ENCODE results near the gene TEX26. TPM values are rescaled to one million over a fixed set of nuclear protein-coding genes. Genes with fewer than 3 reads are reported as not detected.

Gene TEX26
- total and polyA plus RNA-seq, 4 donors = 0.67 to 6.2 (median 2.5) TPM; not detected in 1

GRCh38 chr13:31011901-31012654, 79.6 kb downstream of the TEX26 start:
- Histone ChIP-seq H3K36me3 (ENCODE audit: control insufficient read depth in 4 of 4, insufficient read depth in 4 of 4, low read length in 4 of 4) (no peaks in the 10 kb centered on the region), H3K4me3 (no peak overlapping the region), H3K27me3 (ENCODE audit: control insufficient read depth in 3 of 3, insufficient read depth in 3 of 3, low read length in 2 of 3) (no peaks in the 10 kb centered on the region), H3K27ac (ENCODE audit: low read depth in 1 of 2, low read length in 1 of 2) (no peak overlapping the region), H3K4me1 (ENCODE audit: control insufficient read depth in 5 of 5, insufficient read depth in 5 of 5, low read length in 5 of 5) (peaks cover 0 to 14% (median 0%) of the 10 kb centered on the region in 5 donors), H3K9ac (ENCODE audit: insufficient read depth in 1 of 2, low read length in 2 of 2) (no peak overlapping the region), H3K9me3 (ENCODE audit: control insufficient read depth in 4 of 4, insufficient read depth in 3 of 4, low read length in 3 of 4) (no peaks in the 10 kb centered on the region)
- ATAC-seq (ENCODE audit: insufficient read depth, low FRiP score) (no peak), DNase-seq (peak in 2 of 3 donors; percentile 21 to 49)
- TF ChIP-seq CTCF (IDR thresholded peaks at IDR 0.05; ENCODE audit: control extremely low read depth, extremely low read depth) = no peak
- WGBS, 2 donors = 73 to 74% methylated on average over 7 of the region's 7 CpGs

- no peak for TF ChIP-seq CTCF (IDR thresholded peaks at IDR 0.05; ENCODE audit: control extremely low read depth, extremely low read depth)
- no peaks in the 10 kb centered on the region for H3K9me3 ChIP-seq (ENCODE audit: control insufficient read depth in 4 of 4, insufficient read depth in 3 of 4, low read length in 3 of 4)
- no peaks in the 10 kb centered on the region for H3K36me3 ChIP-seq (ENCODE audit: control insufficient read depth in 4 of 4, insufficient read depth in 4 of 4, low read length in 4 of 4)
- no peak for ATAC-seq (ENCODE audit: insufficient read depth, low FRiP score)
- WGBS, 2 donors = 66 to 67% methylated on average over 2 of the region's 2 CpGs
- no peak overlapping the region for H3K9ac ChIP-seq (ENCODE audit: insufficient read depth in 1 of 2, low read length in 2 of 2)
- H3K4me3 ChIP-seq = no peak overlapping the region
- DNase-seq = peak in 2 of 3 donors; percentile 31 to 35
- H3K27ac ChIP-seq (ENCODE audit: low read depth in 1 of 2, low read length in 1 of 2) = no peak overlapping the region
- H3K27me3 ChIP-seq (ENCODE audit: control insufficient read depth in 3 of 3, insufficient read depth in 3 of 3, low read length in 2 of 3) = no peaks in the 10 kb centered on the region
- H3K4me1 ChIP-seq (ENCODE audit: control insufficient read depth in 5 of 5, insufficient read depth in 5 of 5, low read length in 5 of 5) = peaks cover 0 to 14% (median 0%) of the 10 kb centered on the region in 5 donors
These were observed 80.2 kb downstream of the TEX26 start for GRCh38 chr13:31012655-31013024.

- 54 to 66% methylated on average over 1 of the region's 1 CpG for WGBS, 2 donors
- TF ChIP-seq CTCF (IDR thresholded peaks at IDR 0.05; ENCODE audit: control extremely low read depth, extremely low read depth) = no peak
- Histone ChIP-seq H3K36me3 (ENCODE audit: control insufficient read depth in 4 of 4, insufficient read depth in 4 of 4, low read length in 4 of 4) (no peaks in the 10 kb centered on the region), H3K4me1 (ENCODE audit: control insufficient read depth in 5 of 5, insufficient read depth in 5 of 5, low read length in 5 of 5) (peaks cover 0 to 14% (median 0%) of the 10 kb centered on the region in 5 donors), H3K9ac (ENCODE audit: insufficient read depth in 1 of 2, low read length in 2 of 2) (no peak overlapping the region), H3K27ac (ENCODE audit: low read depth in 1 of 2, low read length in 1 of 2) (no peak overlapping the region), H3K9me3 (ENCODE audit: control insufficient read depth in 4 of 4, insufficient read depth in 3 of 4, low read length in 3 of 4) (peaks cover 0 to 2% (median 0%) of the 10 kb centered on the region in 4 donors), H3K27me3 (ENCODE audit: control insufficient read depth in 3 of 3, insufficient read depth in 3 of 3, low read length in 2 of 3) (no peaks in the 10 kb centered on the region), H3K4me3 (no peak overlapping the region)
- no peak for ATAC-seq (ENCODE audit: insufficient read depth, low FRiP score)
- no peak for DNase-seq
These were observed 82.0 kb downstream of the TEX26 start for GRCh38 chr13:31014456-31014855.
